HCT116 (cell line): Measurements from ENCODE around the gene GRIA1. TPM values are rescaled to one million over a fixed set of nuclear protein-coding genes. Genes with fewer than 3 reads are reported as not detected.

Experiments used
- ATAC-seq: fragments of 200-7000 bp; cut with Tn5 transposase; 2 replicates; pipeline ENCODE4 v1.9.1; 2020; ENCODE audit warnings: mild to moderate bottlenecking, moderate library complexity
- BruUV-seq: library from RNA; stranded (reverse); fragments of 400-500 nt; replicated peaks from 2 replicates; lab custom pipeline; 2021; lab: Mats Ljungman, UMichigan
- CTCF ChIA-PET: fragments of 300-600 bp; sonication (Branson Sonifier 250); formaldehyde crosslinking; loops from one replicate; lab custom pipeline; 2021; ENCODE audit warnings: antibody characterized with exemption; lab: Charles Lee
- POLR2A ChIA-PET: fragments of 300-600, 350-600 bp; sonication (Branson Sonifier 250); formaldehyde crosslinking; loops from one replicate; lab custom pipeline; 2021; ENCODE audit warnings: antibody characterized with exemption; lab: Charles Lee
- RAD21 ChIA-PET, 2 experiments: fragments of 300-600 bp; sonication (Branson Sonifier 250); formaldehyde crosslinking; loops; one replicate each; lab custom pipeline; 2023; ENCODE audit warnings: low total read pairs in 2 of 2; ENCODE audit not compliant: uncharacterized antibody in 2 of 2, unreplicated experiment in 2 of 2, low non-redundant PET in 1 of 2; lab: Charles Lee
- DNase-seq: peaks from one replicate; pipeline ENCODE4 v3.0.0-alpha.2; 2010; ENCODE audit warnings: low read depth, low spot score
- H2AFZ ChIP-seq: fragments of 200-600 bp; shearing (Covaris generic), sonication (generic); 2 replicates; pipeline ENCODE4 v1.6.1; 2017; ENCODE audit warnings: low read depth, mixed run types, mixed read lengths, antibody characterized with exemption, low read length; ENCODE audit not compliant: poor library complexity, severe bottlenecking
- H3K27ac ChIP-seq: 2 replicates; pipeline ENCODE4 v1.5.1; 2012; ENCODE audit warnings: low read depth, low read length
- H3K27me3 ChIP-seq: fragments of 200-600 bp; sonication (generic); 2 replicates; pipeline ENCODE4 v1.6.1; 2016; ENCODE audit warnings: mixed run types, low read length, mixed read lengths; ENCODE audit not compliant: insufficient read depth
- H3K36me3 ChIP-seq, 2 experiments: fragments of 200-500 bp in 1 of 2; fragments of 200-600 bp in 1 of 2; sonication (Bioruptor generic) in 1 of 2; sonication (generic) in 1 of 2; 2 replicates each; pipeline versions ENCODE4 v1.5.1 to v1.6.1; 2014 to 2016; ENCODE audit warnings: low read length in 2 of 2, inconsistent platforms in 1 of 2, mixed read lengths in 1 of 2, mixed run types in 1 of 2; ENCODE audit not compliant: insufficient read depth in 2 of 2, control insufficient read depth in 1 of 2
- H3K4me1 ChIP-seq, 2 experiments: fragments of 200-600 bp in 1 of 2; sonication (generic) in 1 of 2; 2 replicates each; pipeline versions ENCODE4 v1.5.1 to v1.6.1; 2012 to 2017; ENCODE audit warnings: low read length in 2 of 2, inconsistent platforms in 1 of 2, mild to moderate bottlenecking in 1 of 2, mixed read lengths in 1 of 2, mixed run types in 1 of 2, moderate library complexity in 1 of 2; ENCODE audit not compliant: insufficient read depth in 2 of 2, control insufficient read depth in 1 of 2
- H3K4me2 ChIP-seq: fragments of 200-600 bp; sonication (generic); 2 replicates; pipeline ENCODE4 v1.6.1; 2017; ENCODE audit warnings: mixed run types, low read length, mixed read lengths
- H3K4me3 ChIP-seq, 2 experiments: fragments of 200-600 bp in 1 of 2; sonication (generic) in 1 of 2; replicated peaks in 1 of 2; 2 replicates each; pipeline ENCODE4 v1.5.1; 2011 to 2016; ENCODE audit warnings: low read length in 2 of 2, control low read depth in 1 of 2, low read depth in 1 of 2, mild to moderate bottlenecking in 1 of 2, mixed read lengths in 1 of 2, mixed run types in 1 of 2
- H3K79me2 ChIP-seq: fragments of 200-600 bp; sonication (generic); 2 replicates; pipeline ENCODE4 v1.6.1; 2017; ENCODE audit warnings: mild to moderate bottlenecking, mixed run types, low read length, moderate library complexity, mixed read lengths; ENCODE audit not compliant: insufficient read depth
- H3K9ac ChIP-seq: fragments of 200-600 bp; sonication (generic); 2 replicates; pipeline ENCODE4 v1.6.1; 2016; ENCODE audit warnings: low read length, mixed read lengths
- H3K9me2 ChIP-seq: fragments of 200-600 bp; sonication (generic), shearing (Covaris generic); 2 replicates; pipeline ENCODE4 v1.6.1; 2017; ENCODE audit warnings: mixed run types, mild to moderate bottlenecking, moderate library complexity; ENCODE audit not compliant: insufficient read depth
- H3K9me3 ChIP-seq, 2 experiments: fragments of 200-500 bp in 1 of 2; fragments of 200-600 bp in 1 of 2; sonication (Bioruptor generic) in 1 of 2; sonication (generic) in 1 of 2; 2 replicates each; pipeline ENCODE4 v1.6.1; 2014 to 2017; ENCODE audit warnings: low read length in 2 of 2, mixed read lengths in 2 of 2, inconsistent platforms in 1 of 2, low read depth in 1 of 2, mild to moderate bottlenecking in 1 of 2, mixed run types in 1 of 2, moderate library complexity in 1 of 2; ENCODE audit not compliant: control insufficient read depth in 1 of 2, insufficient read depth in 1 of 2
- H4K20me1 ChIP-seq: fragments of 200-600 bp; sonication (generic), shearing (Covaris generic); 2 replicates; pipeline ENCODE4 v1.6.1; 2017; ENCODE audit warnings: mixed run types, mild to moderate bottlenecking, moderate library complexity; ENCODE audit not compliant: insufficient read depth
- CBX3 ChIP-seq: IDR thresholded peaks from 2 replicates; pipeline ENCODE4 v1.6.1; 2012; ENCODE audit warnings: low read depth
- CEBPB ChIP-seq: IDR thresholded peaks from 2 replicates; pipeline ENCODE4 v1.6.1; 2012; ENCODE audit warnings: low read depth
- EGR1 ChIP-seq: IDR thresholded peaks from 2 replicates; pipeline ENCODE4 v1.6.1; 2012; ENCODE audit warnings: low read depth
- ELF1 ChIP-seq: IDR thresholded peaks from 2 replicates; pipeline ENCODE4 v1.6.1; 2012; ENCODE audit warnings: low read depth, borderline replicate concordance
- EZH2 ChIP-seq: fragments of 200-600 bp; sonication (generic); IDR thresholded peaks from 2 replicates; pipeline ENCODE4 v1.6.1; 2017; ENCODE audit warnings: antibody characterized with exemption, mixed run types
- JUND ChIP-seq: IDR thresholded peaks from 2 replicates; pipeline ENCODE4 v1.6.1; 2012
- POLR2A ChIP-seq: IDR thresholded peaks from 2 replicates; pipeline ENCODE4 v1.7.0; 2011; ENCODE audit warnings: borderline replicate concordance; ENCODE audit not compliant: insufficient read depth, insufficient read length; ENCODE audit errors: extremely low read depth
- SIN3A ChIP-seq: IDR thresholded peaks from 2 replicates; pipeline ENCODE4 v1.6.1; 2012; ENCODE audit warnings: low read depth
- SP1 ChIP-seq: IDR thresholded peaks from 2 replicates; pipeline ENCODE4 v1.6.1; 2012; ENCODE audit warnings: low read depth
- TCF7L2 ChIP-seq: IDR thresholded peaks from 2 replicates; pipeline ENCODE4 v1.7.0; 2011; ENCODE audit warnings: borderline replicate concordance, inconsistent platforms; ENCODE audit not compliant: insufficient read depth, insufficient read length; ENCODE audit errors: extremely low read depth
- YY1 ChIP-seq: IDR thresholded peaks from 2 replicates; pipeline ENCODE4 v1.6.1; 2011; ENCODE audit warnings: low read length, low read depth, moderate library complexity, mild to moderate bottlenecking; ENCODE audit not compliant: insufficient replicate concordance; ENCODE audit errors: extremely low read depth
- ZFX ChIP-seq: fragments of 450-650 bp; IDR thresholded peaks from 2 replicates; pipeline ENCODE4 v1.6.1; 2017
- ZNF274 ChIP-seq: fragments of 200-500 bp; sonication (Bioruptor generic); IDR thresholded peaks from 2 replicates; pipeline ENCODE4 v1.6.1; 2014; ENCODE audit warnings: mild to moderate bottlenecking, low read depth, low read length, inconsistent platforms
- intact Hi-C: fragments of 100-400 bp; cut with micrococcal nuclease; formaldehyde crosslinking; loops from 2 replicates; pipeline ENCODE4 v1.10.0; 2022
- total RNA-seq: library from RNA; stranded (reverse); gene quantifications from one replicate; pipeline ENCODE4 v1.2.1, GENCODE V29; 2021; ENCODE audit not compliant: unreplicated experiment
- TF ChIP-seq, protein P1 (sequence below): IDR thresholded peaks from 2 replicates; pipeline ENCODE4 v1.6.1; 2012
- TF ChIP-seq, protein P2 (sequence below): IDR thresholded peaks from 2 replicates; pipeline ENCODE4 v1.6.1; 2012; ENCODE audit warnings: low read depth
- TF ChIP-seq, protein P3 (sequence below), 3 experiments: fragments of 200-600 bp in 1 of 3; sonication (generic) in 1 of 3; IDR thresholded peaks in 2 of 3; conservative IDR thresholded peaks in 1 of 3; 2 replicates each; pipeline ENCODE4 v1.5.1; 2012 to 2017; ENCODE audit warnings: low read depth in 2 of 3, low read length in 2 of 3, antibody characterized with exemption in 1 of 3, borderline replicate concordance in 1 of 3, control low read depth in 1 of 3, mild to moderate bottlenecking in 1 of 3, mixed read lengths in 1 of 3, mixed run types in 1 of 3, moderate library complexity in 1 of 3; ENCODE audit not compliant: insufficient read depth in 1 of 3
- TF ChIP-seq, protein P4 (sequence below): IDR thresholded peaks from 2 replicates; pipeline ENCODE4 v1.6.1; 2011; ENCODE audit warnings: mild to moderate bottlenecking, low read length, moderate library complexity; ENCODE audit not compliant: insufficient replicate concordance; ENCODE audit errors: extremely low read depth

GRIA1 gene
- total RNA-seq, 1 experiment from 2014 or later: not detected

DNA sequence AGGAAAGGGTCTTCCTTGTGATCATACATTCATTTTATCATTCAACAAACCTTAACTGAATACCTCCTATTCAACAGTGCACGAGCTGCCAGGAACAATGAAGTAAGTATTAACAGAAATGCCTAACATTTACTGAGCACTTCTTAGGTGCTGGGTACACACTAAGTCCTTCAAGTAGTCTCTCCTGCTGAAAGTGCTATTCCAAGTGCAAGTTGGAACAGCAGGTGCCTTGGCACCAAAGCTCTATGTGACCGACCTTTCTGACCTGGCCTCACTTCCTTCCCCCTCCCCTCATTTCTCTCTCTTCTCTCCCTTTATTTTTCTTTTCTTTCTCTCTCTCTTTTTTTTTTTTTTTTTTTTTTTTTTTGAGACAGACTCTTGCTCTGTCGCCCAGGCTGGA, 94.5 kb downstream of the GRIA1 start:
- no peak overlapping the region for H3K9ac ChIP-seq
- no peak overlapping the region for H3K4me3 ChIP-seq
- TF ChIP-seq, protein P1, sequence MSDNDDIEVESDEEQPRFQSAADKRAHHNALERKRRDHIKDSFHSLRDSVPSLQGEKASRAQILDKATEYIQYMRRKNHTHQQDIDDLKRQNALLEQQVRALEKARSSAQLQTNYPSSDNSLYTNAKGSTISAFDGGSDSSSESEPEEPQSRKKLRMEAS: no peak
- TF ChIP-seq CBX3 (no peak), POLR2A (no peak), ZFX (no peak), ZNF274 (no peak), TCF7L2 (no peak), SP1 (no peak), JUND (no peak), EGR1 (no peak), CEBPB (no peak), YY1 (no peak), ELF1 (no peak), SIN3A (no peak), EZH2 (no peak)
- TF ChIP-seq, protein P2, sequence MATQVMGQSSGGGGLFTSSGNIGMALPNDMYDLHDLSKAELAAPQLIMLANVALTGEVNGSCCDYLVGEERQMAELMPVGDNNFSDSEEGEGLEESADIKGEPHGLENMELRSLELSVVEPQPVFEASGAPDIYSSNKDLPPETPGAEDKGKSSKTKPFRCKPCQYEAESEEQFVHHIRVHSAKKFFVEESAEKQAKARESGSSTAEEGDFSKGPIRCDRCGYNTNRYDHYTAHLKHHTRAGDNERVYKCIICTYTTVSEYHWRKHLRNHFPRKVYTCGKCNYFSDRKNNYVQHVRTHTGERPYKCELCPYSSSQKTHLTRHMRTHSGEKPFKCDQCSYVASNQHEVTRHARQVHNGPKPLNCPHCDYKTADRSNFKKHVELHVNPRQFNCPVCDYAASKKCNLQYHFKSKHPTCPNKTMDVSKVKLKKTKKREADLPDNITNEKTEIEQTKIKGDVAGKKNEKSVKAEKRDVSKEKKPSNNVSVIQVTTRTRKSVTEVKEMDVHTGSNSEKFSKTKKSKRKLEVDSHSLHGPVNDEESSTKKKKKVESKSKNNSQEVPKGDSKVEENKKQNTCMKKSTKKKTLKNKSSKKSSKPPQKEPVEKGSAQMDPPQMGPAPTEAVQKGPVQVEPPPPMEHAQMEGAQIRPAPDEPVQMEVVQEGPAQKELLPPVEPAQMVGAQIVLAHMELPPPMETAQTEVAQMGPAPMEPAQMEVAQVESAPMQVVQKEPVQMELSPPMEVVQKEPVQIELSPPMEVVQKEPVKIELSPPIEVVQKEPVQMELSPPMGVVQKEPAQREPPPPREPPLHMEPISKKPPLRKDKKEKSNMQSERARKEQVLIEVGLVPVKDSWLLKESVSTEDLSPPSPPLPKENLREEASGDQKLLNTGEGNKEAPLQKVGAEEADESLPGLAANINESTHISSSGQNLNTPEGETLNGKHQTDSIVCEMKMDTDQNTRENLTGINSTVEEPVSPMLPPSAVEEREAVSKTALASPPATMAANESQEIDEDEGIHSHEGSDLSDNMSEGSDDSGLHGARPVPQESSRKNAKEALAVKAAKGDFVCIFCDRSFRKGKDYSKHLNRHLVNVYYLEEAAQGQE: no peak
- TF ChIP-seq, protein P3, sequence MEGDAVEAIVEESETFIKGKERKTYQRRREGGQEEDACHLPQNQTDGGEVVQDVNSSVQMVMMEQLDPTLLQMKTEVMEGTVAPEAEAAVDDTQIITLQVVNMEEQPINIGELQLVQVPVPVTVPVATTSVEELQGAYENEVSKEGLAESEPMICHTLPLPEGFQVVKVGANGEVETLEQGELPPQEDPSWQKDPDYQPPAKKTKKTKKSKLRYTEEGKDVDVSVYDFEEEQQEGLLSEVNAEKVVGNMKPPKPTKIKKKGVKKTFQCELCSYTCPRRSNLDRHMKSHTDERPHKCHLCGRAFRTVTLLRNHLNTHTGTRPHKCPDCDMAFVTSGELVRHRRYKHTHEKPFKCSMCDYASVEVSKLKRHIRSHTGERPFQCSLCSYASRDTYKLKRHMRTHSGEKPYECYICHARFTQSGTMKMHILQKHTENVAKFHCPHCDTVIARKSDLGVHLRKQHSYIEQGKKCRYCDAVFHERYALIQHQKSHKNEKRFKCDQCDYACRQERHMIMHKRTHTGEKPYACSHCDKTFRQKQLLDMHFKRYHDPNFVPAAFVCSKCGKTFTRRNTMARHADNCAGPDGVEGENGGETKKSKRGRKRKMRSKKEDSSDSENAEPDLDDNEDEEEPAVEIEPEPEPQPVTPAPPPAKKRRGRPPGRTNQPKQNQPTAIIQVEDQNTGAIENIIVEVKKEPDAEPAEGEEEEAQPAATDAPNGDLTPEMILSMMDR (IDR thresholded peaks at IDR 0.05 in 2 of 3, conservative IDR thresholded peaks at IDR 0.05 in 1 of 3; ENCODE audit: borderline replicate concordance in 1 of 3, insufficient read depth in 1 of 3, low read depth in 2 of 3, low read length in 2 of 3): no peak
- TF ChIP-seq, protein P4, sequence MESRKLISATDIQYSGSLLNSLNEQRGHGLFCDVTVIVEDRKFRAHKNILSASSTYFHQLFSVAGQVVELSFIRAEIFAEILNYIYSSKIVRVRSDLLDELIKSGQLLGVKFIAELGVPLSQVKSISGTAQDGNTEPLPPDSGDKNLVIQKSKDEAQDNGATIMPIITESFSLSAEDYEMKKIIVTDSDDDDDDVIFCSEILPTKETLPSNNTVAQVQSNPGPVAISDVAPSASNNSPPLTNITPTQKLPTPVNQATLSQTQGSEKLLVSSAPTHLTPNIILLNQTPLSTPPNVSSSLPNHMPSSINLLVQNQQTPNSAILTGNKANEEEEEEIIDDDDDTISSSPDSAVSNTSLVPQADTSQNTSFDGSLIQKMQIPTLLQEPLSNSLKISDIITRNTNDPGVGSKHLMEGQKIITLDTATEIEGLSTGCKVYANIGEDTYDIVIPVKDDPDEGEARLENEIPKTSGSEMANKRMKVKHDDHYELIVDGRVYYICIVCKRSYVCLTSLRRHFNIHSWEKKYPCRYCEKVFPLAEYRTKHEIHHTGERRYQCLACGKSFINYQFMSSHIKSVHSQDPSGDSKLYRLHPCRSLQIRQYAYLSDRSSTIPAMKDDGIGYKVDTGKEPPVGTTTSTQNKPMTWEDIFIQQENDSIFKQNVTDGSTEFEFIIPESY: no peak
- H3K9me3 ChIP-seq: no peaks in the 10 kb centered on the region
- intact Hi-C loops: no loop called here
- no peaks in the 10 kb centered on the region for H3K36me3 ChIP-seq
- RAD21 ChIA-PET: no interaction called here
- H2AFZ ChIP-seq: no peak overlapping the region
- CTCF ChIA-PET: no interaction called here
- DNase-seq (no peak), ATAC-seq (no peak)
- H3K27ac ChIP-seq: no peak overlapping the region
- BruUV-seq: no TSS peak
- H3K79me2 ChIP-seq: no peaks in the 10 kb centered on the region
- peaks cover 34% of the 10 kb centered on the region for H3K27me3 ChIP-seq
- H3K4me2 ChIP-seq: no peak overlapping the region
- H4K20me1 ChIP-seq: no peaks in the 10 kb centered on the region
- POLR2A ChIA-PET: no interaction called here
- no peaks in the 10 kb centered on the region for H3K4me1 ChIP-seq
- no peaks in the 10 kb centered on the region for H3K9me2 ChIP-seq
